Fibroblast of mammary gland (primary cell): ENCODE measurements around the gene MRPL43.
"Not testable (repeated sequence)": the region's sequence is repeated elsewhere in the genome, so short reads cannot be mapped to it uniquely, and the experiment has no call there.

ENCODE experiments used
- DNase-seq: peaks from one replicate; pipeline ENCODE4 v3.0.0-alpha.2; 2010; ENCODE audit warnings: low read depth
- H3K4me3 ChIP-seq: 2 replicates; pipeline ENCODE4 v1.5.1; 2011; ENCODE audit warnings: low read depth, mild to moderate bottlenecking, low read length, moderate library complexity; ENCODE audit not compliant: control insufficient read depth
- TF ChIP-seq, protein P1 (sequence below): conservative IDR thresholded peaks from 2 replicates; pipeline ENCODE4 v1.5.1; 2011; ENCODE audit warnings: low read depth, low read length, inconsistent platforms; ENCODE audit not compliant: control insufficient read depth, insufficient read depth

Gene MRPL43

GRCh38 chr10:100986952-100987684 lies at the start of gene MRPL43, which contains the start of gene TWNK:
Gene MRPL43, minus strand, starts transcription at chr10:100987497. Its CDS starts 54 bp downstream, at chr10:100987443.
Gene TWNK, plus strand, starts transcription at chr10:100987543. Its CDS starts 668 bp downstream, at chr10:100988211.
- TF ChIP-seq, protein P1, sequence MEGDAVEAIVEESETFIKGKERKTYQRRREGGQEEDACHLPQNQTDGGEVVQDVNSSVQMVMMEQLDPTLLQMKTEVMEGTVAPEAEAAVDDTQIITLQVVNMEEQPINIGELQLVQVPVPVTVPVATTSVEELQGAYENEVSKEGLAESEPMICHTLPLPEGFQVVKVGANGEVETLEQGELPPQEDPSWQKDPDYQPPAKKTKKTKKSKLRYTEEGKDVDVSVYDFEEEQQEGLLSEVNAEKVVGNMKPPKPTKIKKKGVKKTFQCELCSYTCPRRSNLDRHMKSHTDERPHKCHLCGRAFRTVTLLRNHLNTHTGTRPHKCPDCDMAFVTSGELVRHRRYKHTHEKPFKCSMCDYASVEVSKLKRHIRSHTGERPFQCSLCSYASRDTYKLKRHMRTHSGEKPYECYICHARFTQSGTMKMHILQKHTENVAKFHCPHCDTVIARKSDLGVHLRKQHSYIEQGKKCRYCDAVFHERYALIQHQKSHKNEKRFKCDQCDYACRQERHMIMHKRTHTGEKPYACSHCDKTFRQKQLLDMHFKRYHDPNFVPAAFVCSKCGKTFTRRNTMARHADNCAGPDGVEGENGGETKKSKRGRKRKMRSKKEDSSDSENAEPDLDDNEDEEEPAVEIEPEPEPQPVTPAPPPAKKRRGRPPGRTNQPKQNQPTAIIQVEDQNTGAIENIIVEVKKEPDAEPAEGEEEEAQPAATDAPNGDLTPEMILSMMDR = no peak
- peak; percentile 67 for DNase-seq
- peak within 1 kb of the TSS; percentile 94 for H3K4me3 ChIP-seq

DNA sequence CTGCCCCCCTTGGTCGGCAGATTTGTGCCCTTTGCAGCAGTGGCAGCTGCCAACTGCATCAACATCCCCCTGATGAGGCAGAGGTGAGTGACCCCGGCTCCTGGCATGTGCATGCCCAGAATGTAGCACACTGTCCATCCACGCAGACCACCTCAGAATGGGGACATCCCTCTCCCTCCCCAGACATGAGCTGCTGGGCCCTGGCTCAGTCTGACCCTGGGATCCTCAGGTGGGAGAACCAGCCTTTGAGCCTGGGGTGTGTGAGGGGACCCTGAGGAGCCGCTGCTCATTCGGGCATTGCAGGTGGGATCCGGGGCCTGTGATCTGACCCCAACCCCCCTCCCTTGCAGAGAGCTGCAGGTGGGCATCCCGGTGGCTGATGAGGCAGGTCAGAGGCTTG lies 49.4 kb upstream of the MRPL43 start:
- DNase-seq = no peak
- TF ChIP-seq, protein P1 = no peak
- no peak overlapping the region for H3K4me3 ChIP-seq

- no peak overlapping the region for H3K4me3 ChIP-seq
- no peak for DNase-seq
- TF ChIP-seq, protein P1 = no peak
These were observed 48.8 kb upstream of the MRPL43 start for GRCh38 chr10:101035916-101036702.

- DNase-seq = no peak
- H3K4me3 ChIP-seq = no peak overlapping the region
- TF ChIP-seq, protein P1 = no peak
These were observed 48.0 kb upstream of the MRPL43 start for GRCh38 chr10:101035314-101035713.

- DNase-seq, H3K4me3 ChIP-seq: not testable (repeated sequence)
These were observed 47.1 kb upstream of the MRPL43 start for GRCh38 chr10:101034404-101034803.

GRCh38 chr10:101033276-101033675 lies 46.0 kb upstream of the MRPL43 start:
- DNase-seq = no peak
- peak overlapping the region; percentile 86 for H3K4me3 ChIP-seq
- TF ChIP-seq, protein P1 = no peak

- peak; percentile 88 for DNase-seq
- peak overlapping the region; percentile 86 for H3K4me3 ChIP-seq
- TF ChIP-seq, protein P1 = no peak
These were observed 45.4 kb upstream of the MRPL43 start for GRCh38 chr10:101032637-101033224.
